ENCODE results near the gene STIM2.

Gene STIM2

DNA sequence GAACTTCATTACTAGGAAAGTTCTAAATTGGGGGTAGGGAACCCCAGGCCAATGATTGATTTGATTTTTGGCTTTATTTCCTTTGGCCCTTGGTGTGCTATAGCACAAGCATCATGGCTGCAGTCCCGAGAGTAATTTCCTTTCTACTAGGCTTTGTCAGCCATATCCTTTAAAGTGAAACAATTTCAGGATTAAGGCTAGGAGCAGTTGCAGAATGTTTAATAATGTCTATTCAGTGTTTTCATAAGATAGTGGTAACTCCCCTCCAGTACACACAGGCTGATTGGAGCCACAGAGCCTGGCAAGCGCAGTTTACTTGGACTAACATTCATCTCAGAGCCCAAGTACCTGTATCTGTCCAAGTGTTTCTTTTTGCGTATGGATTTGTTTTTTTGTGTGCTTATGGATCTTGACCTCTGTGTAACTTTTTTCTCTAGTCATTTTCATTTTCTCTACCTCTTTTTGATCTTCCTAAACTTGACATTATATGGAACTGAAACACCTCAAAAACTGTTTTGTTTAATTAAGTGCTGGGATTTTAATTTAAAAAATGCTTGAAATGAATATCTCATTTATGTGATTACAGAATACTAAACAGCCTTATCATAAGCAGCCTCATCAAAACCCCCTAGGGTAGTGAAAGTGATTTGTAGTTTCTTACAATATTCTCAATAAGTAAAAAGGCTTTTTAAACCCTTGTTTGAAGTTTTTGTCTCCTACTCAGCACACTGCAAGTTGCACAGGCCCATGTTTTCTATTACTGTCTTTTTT lies 7.5 kb downstream of the STIM2 start:
- H3K27ac ChIP-seq = no peak overlapping the region

DNA sequence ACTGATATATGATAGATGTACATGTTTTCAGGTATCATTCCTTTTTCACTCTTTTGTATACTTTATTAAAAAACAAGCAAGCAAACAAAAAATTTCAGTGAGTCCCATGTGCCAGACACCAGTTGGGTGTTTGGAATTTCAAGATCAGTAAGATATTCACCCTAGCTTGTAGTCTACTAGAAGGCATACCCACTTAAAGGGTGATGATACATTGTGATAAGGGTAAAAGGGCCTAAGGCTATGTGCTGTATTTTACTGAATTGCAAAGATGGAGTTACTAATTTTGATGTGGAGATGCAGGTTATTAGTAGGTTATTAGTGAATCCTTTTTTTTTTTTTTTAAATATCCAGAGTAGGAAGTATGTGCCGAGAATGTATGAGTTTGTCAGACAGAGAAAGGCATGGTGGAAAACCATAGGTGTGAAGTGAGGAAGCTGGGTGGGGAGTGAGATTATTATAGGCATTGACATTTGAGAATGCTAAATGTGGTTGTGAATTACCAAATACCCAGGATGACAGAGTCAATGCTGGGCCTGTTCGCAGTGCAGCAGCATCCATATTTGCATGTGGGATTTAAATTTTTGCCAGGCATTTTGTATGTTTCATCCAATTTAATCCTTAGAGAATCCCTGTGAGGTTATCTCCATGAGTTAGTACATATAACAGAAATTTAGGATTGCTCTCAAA lies 10.1 kb downstream of the STIM2 start:
- no peak overlapping the region for H3K27ac ChIP-seq
- TF ChIP-seq ZFX (IDR thresholded peaks at IDR 0.05) = no peak
- TF ChIP-seq, protein P1, sequence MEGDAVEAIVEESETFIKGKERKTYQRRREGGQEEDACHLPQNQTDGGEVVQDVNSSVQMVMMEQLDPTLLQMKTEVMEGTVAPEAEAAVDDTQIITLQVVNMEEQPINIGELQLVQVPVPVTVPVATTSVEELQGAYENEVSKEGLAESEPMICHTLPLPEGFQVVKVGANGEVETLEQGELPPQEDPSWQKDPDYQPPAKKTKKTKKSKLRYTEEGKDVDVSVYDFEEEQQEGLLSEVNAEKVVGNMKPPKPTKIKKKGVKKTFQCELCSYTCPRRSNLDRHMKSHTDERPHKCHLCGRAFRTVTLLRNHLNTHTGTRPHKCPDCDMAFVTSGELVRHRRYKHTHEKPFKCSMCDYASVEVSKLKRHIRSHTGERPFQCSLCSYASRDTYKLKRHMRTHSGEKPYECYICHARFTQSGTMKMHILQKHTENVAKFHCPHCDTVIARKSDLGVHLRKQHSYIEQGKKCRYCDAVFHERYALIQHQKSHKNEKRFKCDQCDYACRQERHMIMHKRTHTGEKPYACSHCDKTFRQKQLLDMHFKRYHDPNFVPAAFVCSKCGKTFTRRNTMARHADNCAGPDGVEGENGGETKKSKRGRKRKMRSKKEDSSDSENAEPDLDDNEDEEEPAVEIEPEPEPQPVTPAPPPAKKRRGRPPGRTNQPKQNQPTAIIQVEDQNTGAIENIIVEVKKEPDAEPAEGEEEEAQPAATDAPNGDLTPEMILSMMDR (conservative IDR thresholded peaks at IDR 0.05) = no peak

More for the DNA sequence above, 7.5 kb downstream of the STIM2 start:
- TF ChIP-seq, protein P1 (conservative IDR thresholded peaks at IDR 0.05) = no peak
- TF ChIP-seq ZFX (IDR thresholded peaks at IDR 0.05) = no peak

DNA sequence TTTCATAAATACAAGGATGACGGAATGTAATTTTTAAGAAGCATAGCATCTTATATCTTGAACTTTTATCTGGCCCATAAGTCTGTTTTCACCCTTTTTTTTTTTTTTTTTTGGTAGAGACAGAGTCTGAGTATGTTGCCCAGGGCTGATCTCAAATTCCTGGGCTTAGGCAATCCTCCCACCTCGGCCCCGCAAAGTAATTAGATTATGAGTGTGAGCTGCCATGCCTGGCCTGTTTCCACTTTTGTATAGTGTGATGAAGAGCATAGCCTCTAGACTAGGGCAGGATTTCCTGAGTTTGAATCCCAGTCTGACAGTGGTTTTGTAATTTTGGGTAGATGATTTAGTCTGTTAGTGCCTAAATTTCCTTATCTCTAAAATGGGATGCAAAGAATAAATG lies 11.0 kb downstream of the STIM2 start:
- TF ChIP-seq, protein P1 (conservative IDR thresholded peaks at IDR 0.05) = no peak
- no peak for TF ChIP-seq ZFX (IDR thresholded peaks at IDR 0.05)

DNA sequence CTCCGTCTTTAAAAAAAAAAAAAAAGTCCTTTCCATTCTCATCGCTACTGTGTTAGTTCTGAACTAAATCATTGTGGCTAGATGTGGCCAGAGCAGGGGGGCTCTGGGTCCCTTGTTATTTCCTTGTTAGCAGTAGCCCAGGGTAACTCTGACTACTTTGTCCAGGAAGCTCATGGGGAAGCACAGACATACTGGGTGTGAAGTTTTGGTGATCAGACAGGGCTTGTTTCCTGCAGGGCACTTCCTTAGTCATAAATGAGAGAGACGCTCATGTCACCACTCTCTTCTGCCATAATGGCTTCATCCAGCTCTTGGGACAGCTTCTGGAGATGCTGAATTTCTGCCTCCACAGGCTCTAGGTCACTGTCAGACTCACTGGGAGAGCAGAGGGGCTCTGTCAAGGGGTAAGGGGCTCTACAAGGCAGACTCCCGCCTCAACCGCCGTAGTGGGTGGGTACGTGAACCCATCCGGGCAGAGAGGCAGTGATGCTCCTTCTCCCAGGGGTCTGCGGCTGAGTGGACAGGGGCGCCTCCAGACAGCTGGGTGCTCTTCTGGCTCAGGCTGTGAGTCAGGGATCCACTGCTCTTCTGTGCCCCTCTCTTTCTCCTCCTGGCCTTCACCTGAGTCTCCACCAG lies 12.9 kb downstream of the STIM2 start:
- no peak for TF ChIP-seq ZFX (IDR thresholded peaks at IDR 0.05)
- TF ChIP-seq, protein P1 (conservative IDR thresholded peaks at IDR 0.05) = no peak
- no peak overlapping the region for H3K27ac ChIP-seq

More for the DNA sequence above, 11.0 kb downstream of the STIM2 start:
- no peak overlapping the region for H3K27ac ChIP-seq

DNA sequence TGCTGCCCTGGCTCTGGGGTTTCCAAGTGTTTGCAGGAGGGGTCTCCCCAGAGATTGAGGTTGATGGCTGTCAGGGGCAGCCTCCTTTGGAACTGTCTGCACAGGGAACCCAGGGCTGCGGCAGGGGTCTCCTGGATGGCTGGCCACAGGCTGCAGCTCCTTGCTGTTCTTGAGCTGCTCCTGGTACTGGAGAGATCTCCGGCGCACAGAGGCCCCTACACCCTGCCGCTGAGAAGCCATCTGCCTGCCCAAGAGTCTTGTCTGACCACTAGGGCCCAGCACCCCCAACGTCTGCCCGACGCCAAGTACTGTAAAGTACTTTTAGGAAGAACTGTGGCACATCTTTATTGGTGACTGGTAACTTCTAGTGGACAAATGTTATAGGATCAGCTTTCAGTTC lies 13.5 kb downstream of the STIM2 start:
- TF ChIP-seq ZFX (IDR thresholded peaks at IDR 0.05) = no peak
- H3K27ac ChIP-seq = no peak overlapping the region

DNA sequence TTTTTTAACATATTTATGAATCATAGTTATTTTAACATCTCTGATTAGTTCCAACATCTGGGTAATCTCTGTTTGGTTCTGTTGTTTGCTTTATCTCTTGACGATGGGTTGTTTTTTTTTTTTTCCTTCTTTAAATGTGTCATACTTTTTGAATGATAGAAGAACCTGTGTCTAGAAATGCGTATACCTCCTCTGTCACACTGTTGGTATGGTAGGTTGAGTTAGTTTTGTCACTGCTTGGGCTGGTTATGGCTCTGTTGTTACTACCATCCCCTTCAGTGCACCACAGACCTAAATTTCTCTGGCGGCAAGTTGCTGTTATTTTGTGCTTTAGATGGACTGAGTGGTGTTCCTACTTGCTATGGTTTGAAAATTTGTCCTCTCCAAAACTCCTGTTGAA lies 16.8 kb downstream of the STIM2 start:
- TF ChIP-seq, protein P1 (conservative IDR thresholded peaks at IDR 0.05) = no peak
- TF ChIP-seq ZFX (IDR thresholded peaks at IDR 0.05) = no peak
- no peak overlapping the region for H3K27ac ChIP-seq

DNA sequence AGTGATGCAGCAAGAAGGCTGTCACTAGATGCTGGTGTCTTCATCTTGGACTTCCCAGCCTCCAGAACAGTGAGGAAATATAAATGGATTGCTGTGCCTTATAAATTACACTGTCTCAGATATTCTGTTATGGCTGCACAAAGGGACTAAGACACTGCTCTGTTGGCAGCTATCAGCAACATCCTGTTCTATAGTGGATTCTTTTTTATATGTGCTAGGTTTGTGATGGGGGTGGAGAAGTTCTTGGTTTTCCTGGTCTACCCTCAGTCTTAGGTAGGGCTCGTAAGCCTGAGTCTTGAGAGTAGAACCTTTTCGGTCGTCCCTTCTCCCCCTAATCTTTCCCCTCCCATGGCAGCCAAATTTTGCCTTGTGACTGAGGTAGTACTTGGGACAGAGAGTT lies 17.3 kb downstream of the STIM2 start:
- no peak for TF ChIP-seq ZFX (IDR thresholded peaks at IDR 0.05)
- TF ChIP-seq, protein P1 (conservative IDR thresholded peaks at IDR 0.05) = no peak
- H3K27ac ChIP-seq = no peak overlapping the region

Measured in C4-2B (cell line).